Measurements from ENCODE around the gene SELPLG.
"Not testable (repeated sequence)": the region's sequence is repeated elsewhere in the genome, so short reads cannot be mapped to it uniquely, and the experiment has no call there.

SELPLG gene

GRCh38 chr12:108602209-108602705 lies 31.4 kb downstream of the SELPLG start:
- DNase-seq: no peak

GRCh38 chr12:108600702-108601007 lies 33.0 kb downstream of the SELPLG start:
- DNase-seq: no peak

- no peak for DNase-seq
Observed at GRCh38 chr12:108599948-108600701, 33.6 kb downstream of the SELPLG start.

- no peak for DNase-seq
Observed at GRCh38 chr12:108599541-108599940, 34.2 kb downstream of the SELPLG start.

- no peak for DNase-seq
Observed at GRCh38 chr12:108598553-108599250, 35.0 kb downstream of the SELPLG start.

GRCh38 chr12:108597559-108598471 lies 35.9 kb downstream of the SELPLG start, which contains the start of gene TMEM119:
Gene TMEM119, minus strand, starts transcription at chr12:108598084. Its CDS starts 5,701 bp downstream, at chr12:108592383.
- DNase-seq: no peak

- DNase-seq: no peak
Observed at GRCh38 chr12:108596854-108597558, 36.7 kb downstream of the SELPLG start.

GRCh38 chr12:108595711-108596647 lies 37.7 kb downstream of the SELPLG start:
- no peak for DNase-seq

- no peak for DNase-seq
Observed at GRCh38 chr12:108594960-108595710, 38.6 kb downstream of the SELPLG start.

GRCh38 chr12:108594323-108594903 lies 39.3 kb downstream of the SELPLG start:
- DNase-seq: no peak

GRCh38 chr12:108592033-108592909 lies 41.4 kb downstream of the SELPLG start:
- DNase-seq: no peak

- no peak for DNase-seq
Observed at GRCh38 chr12:108591267-108591980, 42.3 kb downstream of the SELPLG start.

GRCh38 chr12:108590463-108590862 lies 43.2 kb downstream of the SELPLG start:
- not testable (repeated sequence) for DNase-seq

- DNase-seq: no peak
Observed at GRCh38 chr12:108589840-108590229, 43.9 kb downstream of the SELPLG start.

GRCh38 chr12:108589028-108589839 lies 44.5 kb downstream of the SELPLG start:
- no peak for DNase-seq

- DNase-seq: no peak
Observed at GRCh38 chr12:108587826-108588225, 45.9 kb downstream of the SELPLG start.

- no peak for DNase-seq
Observed at GRCh38 chr12:108586306-108586705, 47.4 kb downstream of the SELPLG start.

GRCh38 chr12:108585864-108586263 lies 47.8 kb downstream of the SELPLG start:
- no peak for DNase-seq
